Limb (tissue), 2 donors: Measurements from ENCODE around the gene TRIO.
"Not testable (repeated sequence)": the region's sequence is repeated elsewhere in the genome, so short reads cannot be mapped to it uniquely, and the experiment has no call there.

Experiments used
- DNase-seq, 2 donors: peaks; one replicate each; pipeline ENCODE4 v3.0.0-alpha.2; 2016; ENCODE audit errors: extremely low spot score in 2 of 2

The TRIO gene

DNA sequence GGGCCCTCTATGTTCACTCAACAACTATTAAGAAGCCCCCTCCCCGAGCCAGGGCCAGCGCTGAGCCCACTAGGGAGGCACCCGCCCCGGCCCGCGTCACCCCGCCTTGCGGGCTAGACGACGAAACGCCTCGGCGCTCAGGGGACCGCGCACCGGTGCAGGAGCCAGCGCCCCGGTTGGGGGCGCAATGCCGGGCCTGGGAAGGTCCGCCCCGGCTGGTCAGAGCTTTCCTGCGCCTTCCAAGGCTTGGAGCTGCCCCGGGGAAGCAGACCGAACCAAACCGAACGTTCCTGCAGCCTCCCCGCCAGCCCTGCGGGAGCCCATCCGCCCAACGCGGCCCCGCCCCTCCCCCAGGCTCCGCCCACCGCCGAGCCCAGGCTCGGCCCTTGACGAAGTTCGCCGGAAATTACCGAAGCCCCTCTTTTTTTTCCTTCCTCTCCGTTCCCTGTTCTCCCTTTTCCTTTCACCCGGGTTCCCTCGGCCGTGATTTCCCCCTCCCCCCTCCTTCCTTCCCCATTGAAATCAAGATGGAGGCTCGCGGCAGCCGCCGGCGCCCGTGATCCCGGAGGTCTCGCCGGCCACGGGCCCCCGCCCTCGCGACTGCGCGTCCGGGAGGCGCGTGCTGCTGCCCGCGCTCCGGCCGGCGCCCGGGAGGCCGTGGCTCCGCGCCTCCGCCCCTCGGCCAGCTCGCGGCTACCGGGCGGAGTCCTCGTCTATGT, at the start of gene TRIO:
TSS of gene TRIO (plus strand) at position 516 of the 719 bp plus-strand sequence. CDS start 384 bp downstream, outside the sequence.
- peak; percentile 94 to 99 for DNase-seq

DNA sequence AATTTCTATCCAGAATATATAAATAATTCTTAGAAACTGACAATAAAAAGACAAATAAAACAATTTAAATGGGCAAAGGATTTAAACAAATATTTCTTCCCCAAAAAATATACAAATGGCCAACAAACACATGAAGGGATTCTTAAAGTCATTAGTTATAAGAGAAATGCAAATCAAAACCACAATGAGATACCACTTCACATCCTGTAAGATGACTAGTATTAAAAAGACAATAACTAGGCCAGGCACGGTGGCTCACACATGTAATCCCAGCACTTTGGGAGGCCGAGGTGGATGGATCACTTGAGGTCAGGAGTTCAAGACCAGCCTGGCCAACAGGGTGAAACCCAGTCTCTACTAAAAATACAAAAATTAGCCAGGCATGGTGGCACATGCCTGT, 45.8 kb upstream of the TRIO start:
- DNase-seq = not testable (repeated sequence)

DNA sequence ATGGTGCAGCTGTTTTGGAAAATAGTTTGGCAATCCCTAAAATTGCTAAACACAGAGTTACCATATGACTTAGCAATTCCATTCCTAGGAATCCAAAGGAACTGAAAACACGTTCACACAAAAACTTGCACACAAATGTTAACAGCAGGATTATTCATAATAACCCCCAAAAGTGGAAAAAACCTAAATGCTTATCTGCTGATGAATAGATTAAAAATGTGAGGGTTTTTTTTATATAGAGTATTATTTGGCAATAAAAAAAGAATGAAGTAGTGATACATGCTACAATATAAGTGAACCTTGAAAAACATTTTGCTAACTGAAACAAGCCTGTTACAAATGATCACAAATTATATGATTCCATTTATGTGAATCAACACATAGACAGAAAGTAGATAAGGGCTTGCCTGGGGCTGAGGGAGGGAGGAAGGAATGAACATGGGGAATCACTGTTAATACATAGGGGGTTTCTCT, 45.1 kb upstream of the TRIO start:
- DNase-seq = no peak

DNA sequence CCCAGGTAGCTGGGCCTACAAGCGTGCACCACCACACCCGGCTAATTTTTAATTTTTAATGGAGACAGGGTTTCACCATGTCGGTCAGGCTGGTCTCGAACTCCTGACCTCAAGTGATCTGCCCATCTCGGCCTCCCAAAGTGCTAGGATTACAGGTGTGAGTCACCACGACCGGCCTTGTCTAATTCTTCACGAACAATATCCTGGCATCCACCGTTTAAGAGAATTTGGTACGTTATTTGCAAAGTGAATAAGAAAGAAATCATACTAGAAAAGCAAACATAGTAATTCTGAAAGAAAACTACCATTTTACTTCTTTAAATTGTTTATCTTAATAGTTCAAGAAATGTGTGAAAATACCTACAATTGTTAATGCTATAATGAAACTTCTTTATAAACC, 42.9 kb upstream of the TRIO start:
- no peak for DNase-seq

DNA sequence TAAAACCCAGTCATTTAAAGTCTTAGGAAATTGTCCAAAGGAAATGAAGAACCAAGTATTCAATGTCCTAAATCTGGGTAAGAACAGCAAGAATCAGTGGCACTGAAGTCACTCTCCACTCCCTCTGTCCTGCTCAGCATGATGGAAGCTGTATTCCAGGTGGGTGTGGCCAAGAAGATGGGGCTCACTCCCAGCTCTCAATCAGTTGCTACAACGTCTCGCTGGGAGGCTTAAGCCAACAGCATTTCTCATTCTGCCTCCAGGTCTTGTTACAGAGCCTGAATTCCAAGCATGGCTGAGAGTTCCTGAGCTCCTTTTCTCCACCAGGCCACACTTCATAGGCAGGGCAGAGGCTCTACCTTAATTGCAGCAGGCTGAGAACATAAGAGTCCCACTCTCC, 41.2 kb upstream of the TRIO start:
- DNase-seq = no peak

DNA sequence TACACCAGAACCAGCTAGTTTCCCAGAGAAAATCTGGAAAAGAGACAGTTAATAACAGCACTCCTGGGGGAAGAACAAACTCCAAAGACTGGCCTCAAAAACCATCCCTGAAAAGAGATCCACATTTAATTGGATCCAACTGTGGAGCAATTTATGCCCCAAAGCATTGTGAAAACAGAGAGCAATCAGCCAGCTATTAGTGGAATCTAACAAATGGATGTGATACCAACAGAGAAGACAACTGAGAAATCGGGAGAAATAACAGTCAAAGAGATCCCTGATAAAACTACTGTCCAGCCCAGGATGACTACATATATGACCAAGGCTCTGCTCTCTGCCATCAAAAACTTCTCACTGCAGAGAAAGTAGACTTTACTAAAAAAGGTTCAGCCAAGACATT, 40.5 kb upstream of the TRIO start:
- DNase-seq = no peak

DNA sequence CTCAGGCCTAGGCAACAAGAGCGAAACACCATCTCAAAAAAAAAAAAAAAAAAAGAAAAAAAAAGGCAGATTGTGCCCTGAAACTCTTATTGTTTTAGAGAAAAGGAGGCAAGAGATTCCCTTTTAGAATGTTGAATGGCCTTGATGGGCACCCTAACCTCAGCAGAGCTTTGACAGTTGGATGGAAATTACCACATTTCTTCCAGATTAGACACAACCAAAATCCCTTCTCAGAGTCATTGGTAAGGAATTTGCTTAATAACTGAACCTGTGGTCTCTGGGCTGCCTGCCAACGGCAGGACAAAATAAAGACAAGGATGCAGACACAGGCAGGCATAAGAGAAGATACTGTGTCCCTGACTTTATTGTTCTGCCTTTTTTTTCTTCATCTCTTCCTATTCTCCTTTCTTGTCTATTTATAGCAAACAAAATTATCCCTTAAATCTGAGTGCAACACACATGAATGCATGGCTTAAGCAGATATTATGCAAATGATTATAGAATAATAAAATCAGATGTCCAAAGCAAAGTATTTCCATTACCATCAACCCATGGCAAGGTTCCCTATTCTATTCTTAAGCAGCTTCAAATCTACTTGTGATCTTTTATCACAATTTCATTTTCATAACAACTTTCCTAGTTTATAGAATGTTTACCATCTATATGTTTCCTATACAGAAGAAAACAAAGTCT, 37.3 kb upstream of the TRIO start:
- DNase-seq = no peak

DNA sequence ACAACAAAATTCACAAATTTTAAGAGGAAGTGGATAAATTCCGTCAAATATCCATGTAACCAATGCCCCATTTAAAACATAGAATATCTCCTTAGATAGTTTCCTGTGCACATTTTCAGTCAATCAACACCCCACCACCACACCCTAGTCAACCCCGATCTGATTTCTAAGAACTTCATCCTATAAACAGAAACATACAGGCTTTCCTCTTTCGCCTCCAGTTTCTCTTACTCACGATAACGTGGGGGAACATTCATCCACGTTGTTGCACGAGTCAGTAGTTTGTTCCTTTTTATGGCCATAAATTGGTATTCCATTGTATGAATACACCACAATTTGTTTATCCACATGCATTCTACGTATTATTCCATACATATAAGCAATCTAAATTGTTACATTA, 35.6 kb upstream of the TRIO start:
- DNase-seq = no peak

DNA sequence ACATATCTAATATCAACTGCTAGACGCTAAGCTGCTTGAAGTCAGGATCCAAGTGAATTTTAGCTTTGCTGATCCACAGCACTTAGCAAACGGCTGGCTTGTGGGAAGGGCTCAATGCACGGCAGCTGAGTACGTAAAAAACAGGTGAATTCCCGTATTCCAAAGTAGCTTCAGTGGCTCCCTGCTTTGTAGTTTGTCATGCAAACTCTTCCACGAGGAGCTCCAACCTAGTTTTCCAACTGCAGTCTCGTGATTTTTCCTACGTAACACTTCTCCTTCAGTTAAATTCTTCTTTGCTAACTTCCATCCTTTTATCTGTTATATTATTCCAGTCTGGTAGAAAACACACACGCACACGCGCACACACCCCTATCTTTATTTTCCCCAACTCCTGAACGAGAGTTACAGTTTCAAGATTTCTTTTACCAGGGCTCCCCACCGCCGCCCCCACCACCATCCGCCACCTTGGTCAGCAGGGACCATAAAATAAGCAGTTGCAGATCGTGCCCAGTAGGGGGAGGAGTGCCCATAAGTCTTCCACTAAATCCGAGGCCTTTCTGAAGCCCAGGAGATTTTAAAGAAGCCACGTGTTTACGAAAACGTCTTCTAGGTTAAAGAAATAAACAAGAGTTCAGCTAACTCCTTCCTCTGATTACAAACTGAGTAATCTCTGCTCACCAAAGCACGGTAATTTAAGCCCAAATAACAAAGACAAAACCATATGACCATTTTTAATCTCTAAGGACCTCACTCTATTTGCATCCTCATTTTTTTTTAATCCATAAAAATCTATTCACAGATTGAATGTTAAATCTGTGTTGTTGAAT, 34.8 kb upstream of the TRIO start:
- DNase-seq = peak; percentile 49 to 51

DNA sequence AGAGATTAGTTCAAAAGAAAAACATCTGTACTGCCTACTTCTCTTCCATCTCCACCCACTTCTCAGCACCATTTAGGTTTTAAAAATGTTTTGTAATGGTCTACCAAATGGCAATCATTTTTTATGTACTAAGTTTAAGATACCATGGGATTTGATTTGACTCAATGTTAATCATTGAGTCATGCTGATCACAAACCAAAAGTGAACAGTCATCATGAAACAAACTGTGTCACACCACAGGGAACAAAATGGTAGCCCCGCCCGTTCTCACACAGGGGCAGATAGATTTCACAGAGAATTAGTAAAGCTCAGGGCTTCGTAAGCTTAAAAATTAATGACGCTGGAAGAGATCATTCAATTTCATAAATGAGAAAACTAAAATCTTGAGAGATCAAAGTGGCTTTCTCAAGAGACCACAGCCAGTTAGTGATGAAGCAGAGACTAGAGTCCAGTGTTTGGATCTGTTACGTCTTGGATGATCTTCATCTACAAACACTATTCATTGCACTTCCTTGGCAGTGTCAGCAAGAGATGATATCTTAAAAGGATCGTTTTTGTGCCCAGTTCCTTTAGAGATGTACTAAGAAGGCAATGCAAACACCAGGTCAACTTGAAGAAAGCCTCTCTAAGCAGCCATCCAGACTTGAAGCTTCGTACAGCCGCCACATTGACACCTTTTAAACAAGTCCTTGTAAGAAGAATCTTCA, 33.9 kb upstream of the TRIO start:
- DNase-seq = no peak

DNA sequence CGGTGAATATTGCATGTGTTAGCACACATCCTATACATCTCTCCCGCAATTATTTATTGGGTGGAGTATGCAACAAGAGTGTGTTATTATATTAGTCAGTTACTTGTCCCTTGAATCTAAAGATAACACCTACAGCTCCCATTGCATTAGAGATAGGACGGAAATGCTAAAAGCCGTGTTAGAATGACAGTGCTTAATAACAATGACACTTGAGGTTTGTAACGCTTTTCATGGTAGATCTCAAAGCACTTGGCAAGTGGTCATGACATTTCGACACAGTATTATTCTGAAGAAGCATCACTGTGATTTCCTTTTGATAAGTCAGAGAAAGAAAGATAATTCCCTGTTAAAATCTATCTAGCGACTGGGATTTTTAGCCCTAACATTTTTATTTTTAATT, 33.4 kb upstream of the TRIO start:
- no peak for DNase-seq

DNA sequence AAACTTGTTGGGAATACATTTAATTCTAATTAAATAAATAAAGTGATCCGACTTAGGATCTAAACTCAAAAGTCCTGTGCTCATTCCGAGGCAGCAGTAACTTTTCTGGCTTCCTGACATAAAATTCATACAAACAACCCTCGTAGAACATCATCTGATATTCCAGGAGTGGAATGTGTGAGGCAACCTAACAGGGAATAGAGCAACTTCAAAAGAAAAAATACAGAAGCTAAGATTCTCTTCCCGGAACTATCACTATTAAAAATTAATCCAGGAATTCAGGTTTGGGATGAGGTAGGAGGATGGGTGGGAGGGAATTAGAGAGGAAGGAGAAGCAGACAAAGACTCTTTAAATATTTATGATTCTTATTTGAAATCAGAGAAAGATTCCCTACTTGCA, 32.9 kb upstream of the TRIO start:
- no peak for DNase-seq

DNA sequence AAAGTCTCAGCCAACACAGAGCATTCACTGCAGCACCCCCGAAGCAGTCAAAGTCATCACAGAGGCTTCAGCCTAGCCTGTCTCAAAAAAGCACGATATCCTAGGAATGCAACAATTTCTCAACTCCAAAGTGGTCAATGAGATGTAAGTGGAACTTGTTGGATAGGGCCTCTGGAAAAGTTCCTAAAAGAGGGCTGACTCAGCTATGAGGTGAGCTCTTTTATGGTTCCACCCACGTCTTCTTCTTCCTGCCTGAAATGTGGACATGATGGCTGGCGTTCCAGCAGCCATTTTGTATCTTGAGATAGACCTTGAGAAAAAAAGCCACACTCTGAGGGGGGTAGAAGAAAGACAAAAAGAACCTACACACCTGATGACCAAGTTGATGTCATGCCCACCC, 32.5 kb upstream of the TRIO start:
- DNase-seq = no peak

DNA sequence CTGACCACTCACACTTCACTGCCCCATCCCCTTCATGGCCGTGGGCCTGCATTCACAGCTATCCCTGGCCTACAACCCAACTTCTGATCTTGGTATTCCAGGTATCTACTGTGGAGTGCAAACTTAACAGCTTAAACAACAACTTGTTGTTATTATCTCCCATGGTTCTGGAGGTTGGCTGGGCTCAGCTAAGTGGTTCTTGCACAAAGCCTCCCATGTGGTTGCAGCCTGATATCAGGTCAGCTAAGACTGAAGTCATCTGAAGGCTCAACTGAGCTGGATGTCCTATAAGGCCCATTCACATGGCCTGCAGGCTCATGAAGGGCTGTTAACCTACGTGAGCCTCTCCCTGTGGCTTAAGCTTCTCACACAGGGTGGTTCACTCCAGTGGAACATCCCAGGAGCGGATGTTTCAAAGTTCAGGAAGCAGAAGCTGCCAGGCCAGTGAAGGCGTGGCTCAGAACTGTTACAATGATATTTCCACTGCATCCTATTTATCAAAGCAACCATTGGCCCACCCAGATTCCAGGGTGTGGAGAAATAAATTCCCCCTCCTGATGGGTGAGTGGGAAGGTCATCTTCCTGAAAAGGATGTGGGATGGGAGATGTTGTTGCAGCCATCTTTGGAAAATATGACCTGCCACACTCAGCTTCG, 30.0 kb upstream of the TRIO start:
- no peak for DNase-seq

DNA sequence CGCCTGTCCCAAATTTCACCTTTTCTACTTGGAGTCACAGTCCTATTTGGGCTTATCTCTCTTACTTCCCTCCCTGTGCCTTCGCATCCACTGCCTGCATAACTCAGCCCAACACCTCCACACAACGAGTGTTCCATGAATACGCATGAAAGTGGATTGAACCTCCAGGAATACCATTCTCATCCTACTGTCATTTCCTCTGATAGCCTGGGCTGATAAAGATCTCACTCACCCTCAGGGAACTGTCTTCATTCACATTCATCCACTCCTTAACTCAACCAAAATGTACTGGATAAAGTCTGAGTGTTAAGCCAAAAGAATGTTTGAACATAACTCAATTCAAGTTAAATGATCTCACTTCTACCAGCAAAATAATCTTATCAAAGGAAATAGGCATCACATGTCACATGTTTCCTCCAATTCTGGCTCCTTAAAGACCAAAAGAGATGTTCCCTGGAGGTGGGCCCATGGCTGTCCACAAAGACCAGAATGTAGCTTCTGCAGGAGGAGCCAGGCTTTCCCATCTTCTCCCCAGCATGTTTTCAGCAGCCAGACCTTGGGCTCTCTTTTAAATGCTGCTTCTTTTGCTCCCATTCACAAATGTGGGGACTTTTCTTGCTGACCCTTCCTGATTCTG, 28.4 kb upstream of the TRIO start:
- DNase-seq = no peak

DNA sequence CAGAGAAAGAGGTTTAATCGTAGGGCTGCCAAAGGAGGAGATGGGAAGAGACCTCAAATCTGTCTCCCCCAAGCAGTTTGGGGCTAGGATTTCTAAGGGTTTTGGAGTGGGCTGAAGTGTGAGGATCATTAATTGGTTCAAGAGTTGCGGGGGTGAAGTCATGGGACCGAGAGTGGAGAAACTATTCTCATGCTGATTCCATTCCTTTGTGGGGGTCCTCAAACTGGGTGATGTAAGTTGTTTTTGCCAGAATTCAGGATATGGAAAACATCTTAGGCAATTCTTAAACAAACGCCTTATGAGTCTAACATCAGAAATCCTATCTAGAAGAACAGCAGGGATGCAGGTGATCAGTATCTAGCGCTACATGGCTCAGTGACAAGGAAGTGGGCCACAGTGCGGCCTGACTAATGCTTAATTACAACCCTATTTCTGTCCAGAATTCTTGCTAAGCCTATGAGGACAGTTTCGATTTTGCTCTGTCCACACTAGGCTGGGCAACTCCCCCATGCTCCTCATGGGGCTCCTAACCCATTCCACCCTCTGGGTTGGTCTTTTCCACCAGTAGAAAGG, 27.7 kb upstream of the TRIO start:
- no peak for DNase-seq

DNA sequence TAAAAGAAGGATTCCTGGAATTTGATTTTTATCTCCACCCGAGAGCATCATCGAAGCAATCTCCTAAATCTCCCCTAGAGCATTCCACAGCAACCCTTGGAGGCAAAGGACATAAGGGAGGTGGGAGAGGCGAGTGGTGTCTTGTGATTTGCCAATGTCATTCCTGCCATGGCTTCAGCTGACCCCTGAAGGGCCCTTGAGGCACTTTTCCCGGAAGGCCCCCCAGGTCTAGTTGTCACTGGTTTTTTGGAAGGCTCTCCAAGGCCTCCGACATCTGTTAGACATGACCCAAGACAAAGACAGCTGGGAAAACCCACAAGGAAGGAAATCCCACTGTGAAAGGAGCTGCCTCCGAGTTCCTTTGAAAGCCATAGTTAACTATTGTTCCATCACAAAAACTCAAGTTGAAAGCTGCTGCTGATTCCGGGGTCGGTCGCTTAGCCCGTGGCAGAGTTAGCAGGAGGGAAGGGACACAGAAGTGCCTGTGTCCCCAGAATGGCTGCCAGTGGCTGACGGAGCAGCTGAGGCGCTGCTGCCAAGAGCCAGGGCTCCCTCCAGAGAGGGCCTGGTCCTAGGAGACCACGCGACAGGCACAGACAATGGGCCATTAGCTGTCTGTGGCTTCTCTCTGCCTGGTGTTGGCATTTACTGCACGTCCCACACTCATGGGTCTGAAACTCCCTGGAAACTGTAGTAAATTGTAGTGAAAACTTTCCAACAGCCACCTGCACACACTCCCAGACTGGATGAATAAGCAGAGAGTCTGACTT, 24.4 kb upstream of the TRIO start:
- DNase-seq = peak in 1 of 2 donors; percentile 63

DNA sequence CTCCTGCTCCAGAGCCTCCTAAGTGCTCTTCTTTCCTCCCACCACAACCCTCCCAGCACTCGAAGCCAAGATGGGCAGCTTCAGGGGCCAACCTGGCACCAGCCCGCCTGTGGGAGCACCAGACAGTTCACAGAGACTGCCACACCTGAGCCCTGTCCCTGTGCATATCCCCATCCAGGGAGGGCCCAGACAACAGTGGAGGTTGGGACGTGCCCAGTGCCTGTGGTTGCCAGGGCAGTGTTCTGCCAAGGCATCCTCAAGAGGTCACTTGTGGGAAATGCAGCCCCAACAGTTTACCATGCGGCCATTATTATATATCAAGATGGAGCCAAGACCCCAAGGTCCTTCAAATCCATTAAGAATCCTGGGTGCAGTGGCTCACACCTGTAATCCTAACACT, 23.0 kb upstream of the TRIO start:
- no peak for DNase-seq

DNA sequence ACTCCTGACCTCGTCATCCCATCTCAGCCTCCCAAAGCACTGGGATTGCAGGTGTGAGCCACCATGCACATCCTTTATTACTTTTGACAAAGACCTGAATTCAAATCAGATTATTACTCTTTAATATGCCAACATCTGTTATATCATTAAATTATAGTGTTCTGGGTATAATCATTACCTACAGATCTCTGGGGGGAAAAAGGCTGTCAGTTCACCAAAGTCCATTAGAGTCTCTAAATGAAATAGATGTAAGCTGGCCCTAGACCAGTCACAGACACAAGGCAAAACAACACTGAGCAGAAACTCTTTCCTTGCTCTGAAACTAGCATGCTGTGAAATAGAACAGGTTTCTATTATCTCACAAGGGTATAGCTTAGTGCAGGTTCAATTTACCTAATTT, 21.6 kb upstream of the TRIO start:
- no peak for DNase-seq
